ENCODE data around the gene BRMS1L. TPM values are rescaled to one million over a fixed set of nuclear protein-coding genes. Genes with fewer than 3 reads are reported as not detected.

BRMS1L gene
- total and polyA plus RNA-seq, 2 donors (not counting 3 experiments of a cell fraction or from before 2014, with no cell fraction given): 4.0 to 7.7 TPM

DNA sequence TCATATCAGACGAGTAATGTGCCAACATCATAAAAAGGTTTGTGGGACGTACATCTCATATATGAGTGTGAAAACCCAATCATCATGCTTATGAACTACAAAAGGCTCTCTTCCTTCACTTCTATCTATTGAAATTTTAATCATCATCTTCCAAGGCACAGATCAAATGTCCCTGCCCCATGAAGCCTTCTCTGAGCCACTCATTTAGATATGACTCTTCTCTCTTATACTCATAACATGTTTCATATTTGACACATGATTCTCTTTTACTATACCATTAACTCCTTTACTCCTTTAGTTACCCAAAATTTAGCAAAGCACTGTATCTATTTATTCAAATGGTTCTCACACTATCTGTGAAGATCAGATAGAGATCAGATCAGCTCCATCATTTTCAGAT lies 39.3 kb upstream of the BRMS1L start:
- Histone ChIP-seq H3K4me2 (ENCODE audit: insufficient read depth, low read length) (no peak overlapping the region), H2AFZ (ENCODE audit: low read depth, low read length) (no peak overlapping the region), H3K36me3 (ENCODE audit: control insufficient read depth in 2 of 2, extremely low read depth in 1 of 2, insufficient read depth in 2 of 2, low read length in 2 of 2) (no peaks in the 10 kb centered on the region), H3K27ac (ENCODE audit: insufficient read depth, low read depth, low read length) (no peak overlapping the region), H3K4me1 (ENCODE audit: control insufficient read depth, extremely low read depth, insufficient read depth, low read length) (no peaks in the 10 kb centered on the region), H3K27me3 (ENCODE audit: control insufficient read depth in 2 of 2, insufficient read depth in 2 of 2, low read length in 2 of 2) (no peaks in the 10 kb centered on the region), H3K9me1 (replicated peaks; ENCODE audit: control insufficient read depth, extremely low read depth, insufficient read depth, low read length) (no peaks in the 10 kb centered on the region), H3K4me3 (replicated peaks in 1 of 3; ENCODE audit: insufficient read depth in 1 of 3, low read depth in 1 of 3, low read length in 3 of 3) (no peak overlapping the region), H3K9ac (replicated peaks; ENCODE audit: extremely low read depth, insufficient read depth, low read length) (no peak overlapping the region), H3K79me2 (ENCODE audit: control insufficient read depth, insufficient read depth, low read length) (peaks cover 5% of the 10 kb centered on the region), H3K9me3 (replicated peaks; ENCODE audit: control insufficient read depth, insufficient read depth, low read length) (no peaks in the 10 kb centered on the region), H4K20me1 (replicated peaks; ENCODE audit: control insufficient read depth, extremely low read depth, insufficient read depth, low read length) (no peaks in the 10 kb centered on the region)
- FAIRE-seq (no peak), DNase-seq (ENCODE audit: low read depth, low spot score) (no peak)
- TF ChIP-seq EZH2 (IDR thresholded peaks at IDR 0.05; ENCODE audit: borderline replicate concordance, low read depth, low read length, severe bottlenecking) (no peak), POLR2A (IDR thresholded peaks at IDR 0.05; ENCODE audit: low read depth, low read length) (no peak), FOS (IDR thresholded peaks at IDR 0.05; ENCODE audit: borderline replicate concordance, insufficient read depth, low read length) (no peak), MYC (IDR thresholded peaks at IDR 0.05; ENCODE audit: low read depth, low read length) (no peak), CTCF (IDR thresholded peaks at IDR 0.05; ENCODE audit: extremely low read depth in 1 of 2, insufficient read depth in 1 of 2, low read depth in 1 of 2, low read length in 2 of 2) (no peak), JUN (IDR thresholded peaks at IDR 0.05; ENCODE audit: borderline replicate concordance, insufficient read depth, insufficient read length, low read depth) (no peak), POLR2AphosphoS5 (IDR thresholded peaks at IDR 0.05; ENCODE audit: insufficient read depth, low read depth, low read length) (no peak), GATA2 (IDR thresholded peaks at IDR 0.05; ENCODE audit: insufficient read depth, insufficient read length, low read depth, low read length) (no peak)
- TF ChIP-seq, protein P1, sequence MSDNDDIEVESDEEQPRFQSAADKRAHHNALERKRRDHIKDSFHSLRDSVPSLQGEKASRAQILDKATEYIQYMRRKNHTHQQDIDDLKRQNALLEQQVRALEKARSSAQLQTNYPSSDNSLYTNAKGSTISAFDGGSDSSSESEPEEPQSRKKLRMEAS (IDR thresholded peaks at IDR 0.05; ENCODE audit: insufficient read depth, insufficient read length): no peak
- ChIA-PET POLR2A (no interaction called here), CTCF (interaction anchor here (1.0 kb wide), 2 partner anchors 10 kb away, joined by 3 to 4 read pairs; no protein-coding TSS in a partner anchor)
- dilution Hi-C loops (cut with MboI; ENCODE audit: extremely low pct_ligation_motif_present, low sequenced_read_pairs): no loop called here
- BruUV-seq (replicated peaks): no TSS peak
- intact Hi-C loops (cut with micrococcal nuclease): no loop called here

All from endothelial cell of umbilical vein (primary cell).